Suprapubic skin (tissue), 4 donors: ENCODE results near the gene PLXDC1. TPM values are rescaled to one million over a fixed set of nuclear protein-coding genes. Genes with fewer than 3 reads are reported as not detected.
"Not testable (repeated sequence)": the region's sequence is repeated elsewhere in the genome, so short reads cannot be mapped to it uniquely, and the experiment has no call there.

Experiments
- DNase-seq, 2 donors: peaks; one replicate each; pipeline ENCODE4 v3.0.0-alpha.2; 2019; ENCODE audit warnings: low spot score in 2 of 2
- H3K27ac ChIP-seq: fragments of 200-600 bp; sonication (generic); one replicate; pipeline ENCODE4 v1.5.1; 2019
- H3K27me3 ChIP-seq: fragments of 200-600 bp; sonication (generic); one replicate; pipeline ENCODE4 v1.5.1; 2019
- H3K36me3 ChIP-seq: fragments of 200-600 bp; sonication (generic); one replicate; pipeline ENCODE4 v1.5.1; 2019
- H3K4me1 ChIP-seq: fragments of 200-600 bp; sonication (generic); one replicate; pipeline ENCODE4 v1.5.1; 2019
- H3K4me3 ChIP-seq: fragments of 200-600 bp; sonication (generic); one replicate; pipeline ENCODE4 v1.5.1; 2019; ENCODE audit warnings: mild to moderate bottlenecking
- H3K9me3 ChIP-seq: fragments of 200-600 bp; sonication (generic); one replicate; pipeline ENCODE4 v1.5.1; 2019
- CTCF ChIP-seq, 2 donors: fragments of 200-600 bp in 1 of 2; fragments of 450-650 bp in 1 of 2; sonication (generic) in 1 of 2; IDR thresholded peaks; one replicate each; pipeline ENCODE4 v1.5.1; 2016 to 2019; ENCODE audit warnings: antibody characterized with exemption in 2 of 2, mild to moderate bottlenecking in 1 of 2, moderate library complexity in 1 of 2
- EP300 ChIP-seq: sonication (generic); formaldehyde crosslinking; IDR thresholded peaks from one replicate; pipeline ENCODE4 v1.6.1; 2017; ENCODE audit warnings: antibody characterized with exemption
- POLR2A ChIP-seq, 2 donors: fragments of 450-650 bp; IDR thresholded peaks; one replicate each; pipeline ENCODE4 v1.6.1; 2017; ENCODE audit warnings: antibody characterized with exemption in 2 of 2, mild to moderate bottlenecking in 2 of 2, moderate library complexity in 2 of 2
- POLR2AphosphoS5 ChIP-seq, 3 donors: sonication (generic); formaldehyde crosslinking; IDR thresholded peaks; one replicate each; pipeline ENCODE4 v1.6.1; 2017; ENCODE audit warnings: antibody characterized with exemption in 3 of 3
- WGBS: methylation state at CpG from one replicate; pipeline ENCODE4 v1.1.5; 2018; 5-methylcytosine and 5-hydroxymethylcytosine counted together
- total RNA-seq, 4 donors: library from RNA; depleted of rRNA; stranded (reverse); fragments of >200 nt; gene quantifications; one replicate each; pipeline ENCODE4 v1.1.0, GENCODE V29; 2016

The PLXDC1 gene
- total RNA-seq, 4 donors from 2014 or later, result 5.3 to 14.1 (median 6.3) TPM

GRCh38 chr17:39057701-39058206, 93.7 kb downstream of the PLXDC1 start:
- H3K27ac ChIP-seq, result no peak overlapping the region

GRCh38 chr17:39054111-39054645, 97.3 kb downstream of the PLXDC1 start:
- peaks cover 10% of the 10 kb centered on the region for H3K4me1 ChIP-seq
- no peak overlapping the region for H3K4me3 ChIP-seq
- H3K9me3 ChIP-seq, result no peaks in the 10 kb centered on the region
- 60% methylated on average over 2 of the region's 2 CpGs for WGBS
- TF ChIP-seq CTCF (IDR thresholded peaks at IDR 0.05) (no peak), EP300 (no peak), POLR2AphosphoS5 (IDR thresholded peaks at IDR 0.05) (no peak), POLR2A (IDR thresholded peaks at IDR 0.05) (no peak)
- H3K27me3 ChIP-seq, result no peaks in the 10 kb centered on the region
- peak in 1 of 2 donors; percentile 3 for DNase-seq
- no peaks in the 10 kb centered on the region for H3K36me3 ChIP-seq
- H3K27ac ChIP-seq, result no peak overlapping the region

More at GRCh38 chr17:39057701-39058206, 93.7 kb downstream of the PLXDC1 start:
- no peaks in the 10 kb centered on the region for H3K9me3 ChIP-seq
- TF ChIP-seq POLR2AphosphoS5 (IDR thresholded peaks at IDR 0.05) (no peak), EP300 (no peak), POLR2A (IDR thresholded peaks at IDR 0.05) (no peak), CTCF (IDR thresholded peaks at IDR 0.05) (no peak)
- H3K27me3 ChIP-seq, result no peaks in the 10 kb centered on the region
- H3K4me1 ChIP-seq, result peaks cover 15% of the 10 kb centered on the region
- WGBS, result 47% methylated on average over 11 of the region's 11 CpGs
- H3K36me3 ChIP-seq, result no peaks in the 10 kb centered on the region
- peak in 1 of 2 donors; percentile 20 for DNase-seq
- H3K4me3 ChIP-seq, result peak overlapping the region; percentile 61

- not testable (repeated sequence) for H3K27ac ChIP-seq, H3K36me3 ChIP-seq, H3K4me1 ChIP-seq, H3K27me3 ChIP-seq, H3K9me3 ChIP-seq, DNase-seq, H3K4me3 ChIP-seq
- WGBS, result 87% methylated on average over 3 of the region's 3 CpGs
These were observed 99.0 kb downstream of the PLXDC1 start for GRCh38 chr17:39052423-39052822.

- no peak for TF ChIP-seq EP300
- TF ChIP-seq POLR2A (IDR thresholded peaks at IDR 0.05), result no peak
- no peaks in the 10 kb centered on the region for H3K4me1 ChIP-seq
- no peaks in the 10 kb centered on the region for H3K27me3 ChIP-seq
- no peaks in the 10 kb centered on the region for H3K36me3 ChIP-seq
- whole genome bisulfite sequencing, result 86% methylated on average over 9 of the region's 12 CpGs
- no peak overlapping the region for H3K27ac ChIP-seq
- no peak overlapping the region for H3K4me3 ChIP-seq
- DNase-seq, result peak in 1 of 2 donors; percentile 30
- H3K9me3 ChIP-seq, result peaks cover 9% of the 10 kb centered on the region
These were observed 100.3 kb downstream of the PLXDC1 start for GRCh38 chr17:39051001-39051585.

- Histone ChIP-seq H3K4me1 (no peaks in the 10 kb centered on the region), H3K27ac (no peak overlapping the region), H3K4me3 (no peak overlapping the region), H3K36me3 (no peaks in the 10 kb centered on the region), H3K9me3 (peaks cover 13% of the 10 kb centered on the region), H3K27me3 (no peaks in the 10 kb centered on the region)
- TF ChIP-seq CTCF (IDR thresholded peaks at IDR 0.05), result no peak
- TF ChIP-seq POLR2A (IDR thresholded peaks at IDR 0.05), result no peak
- no peak for TF ChIP-seq POLR2AphosphoS5 (IDR thresholded peaks at IDR 0.05)
- TF ChIP-seq EP300, result no peak
- DNase-seq, result peak; percentile 28 to 44
- WGBS, result 83% methylated on average over 14 of the region's 16 CpGs
These were observed 105.3 kb downstream of the PLXDC1 start for GRCh38 chr17:39045948-39046679.

GRCh38 chr17:39036009-39036408, 115.4 kb downstream of the PLXDC1 start:
- Histone ChIP-seq H3K36me3 (no peaks in the 10 kb centered on the region), H3K27ac (peak overlapping the region; percentile 32), H3K27me3 (no peaks in the 10 kb centered on the region), H3K4me3 (no peak overlapping the region), H3K9me3 (no peaks in the 10 kb centered on the region), H3K4me1 (peaks cover 8% of the 10 kb centered on the region)
- peak in 1 of 2 donors; percentile 39 for DNase-seq
- WGBS, result 36% methylated on average over 2 of the region's 2 CpGs
- no peak for TF ChIP-seq POLR2AphosphoS5 (IDR thresholded peaks at IDR 0.05)
- no peak for TF ChIP-seq POLR2A (IDR thresholded peaks at IDR 0.05)
- no peak for TF ChIP-seq EP300
- TF ChIP-seq CTCF (IDR thresholded peaks at IDR 0.05), result no peak

GRCh38 chr17:39035578-39035977, 115.9 kb downstream of the PLXDC1 start:
- 66% methylated on average over 16 of the region's 16 CpGs for WGBS
- peak in 1 of 2 donors; percentile 39 for DNase-seq

More at GRCh38 chr17:39035578-39035977, 115.9 kb downstream of the PLXDC1 start:
- not testable (repeated sequence) for H3K36me3 ChIP-seq, H3K4me3 ChIP-seq, H3K27me3 ChIP-seq, H3K4me1 ChIP-seq, H3K9me3 ChIP-seq
- peak overlapping the region; percentile 32 for H3K27ac ChIP-seq
